Fibroblast of mammary gland (primary cell): ENCODE measurements around the gene GLRA3.

ENCODE experiments used
- DNase-seq: peaks from one replicate; pipeline ENCODE4 v3.0.0-alpha.2; 2010; ENCODE audit warnings: low read depth
- H3K4me3 ChIP-seq: 2 replicates; pipeline ENCODE4 v1.5.1; 2011; ENCODE audit warnings: low read depth, mild to moderate bottlenecking, low read length, moderate library complexity; ENCODE audit not compliant: control insufficient read depth
- CTCF ChIP-seq: conservative IDR thresholded peaks from 2 replicates; pipeline ENCODE4 v1.5.1; 2011; ENCODE audit warnings: low read depth, low read length, inconsistent platforms; ENCODE audit not compliant: control insufficient read depth, insufficient read depth

The GLRA3 gene

GRCh38 chr4:174867903-174868302, 38.9 kb upstream of the GLRA3 start:
- DNase-seq = no peak
- no peak for TF ChIP-seq CTCF
- no peak overlapping the region for H3K4me3 ChIP-seq

DNA sequence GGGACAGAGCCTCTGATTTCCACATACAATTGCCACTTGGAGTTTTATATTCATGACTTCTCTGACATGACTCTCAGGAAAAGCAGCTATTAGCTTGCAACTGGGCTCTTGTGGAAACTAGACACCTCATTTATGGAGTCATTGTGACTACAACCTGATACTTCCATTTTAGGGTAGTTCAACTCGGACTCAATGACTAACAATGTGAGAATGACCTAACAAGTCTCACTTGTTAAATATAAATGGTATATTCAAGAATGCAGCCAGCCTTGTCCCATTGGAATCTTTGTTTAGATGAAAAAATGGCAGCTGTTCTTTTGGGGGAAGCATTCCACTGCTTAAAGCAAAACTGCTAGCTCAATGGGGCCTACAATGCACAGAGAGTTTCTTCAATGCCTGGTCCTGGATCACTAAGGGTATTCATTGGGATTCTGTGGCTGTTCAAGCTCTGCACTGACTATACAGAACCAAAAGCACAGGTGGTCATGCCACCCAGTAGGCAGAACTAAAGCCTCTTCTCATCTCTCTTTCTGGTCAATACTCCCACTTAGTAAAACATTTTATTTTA, 36.5 kb upstream of the GLRA3 start:
- no peak overlapping the region for H3K4me3 ChIP-seq
- TF ChIP-seq CTCF = no peak
- DNase-seq = peak; percentile 2

- no peak for DNase-seq
- no peak for TF ChIP-seq CTCF
- H3K4me3 ChIP-seq = no peak overlapping the region
Observed at GRCh38 chr4:174864031-174864430, 35.0 kb upstream of the GLRA3 start.

GRCh38 chr4:174860588-174860987, 31.5 kb upstream of the GLRA3 start:
- no peak overlapping the region for H3K4me3 ChIP-seq
- no peak for TF ChIP-seq CTCF
- no peak for DNase-seq

GRCh38 chr4:174859904-174860303, 30.9 kb upstream of the GLRA3 start:
- TF ChIP-seq CTCF = no peak
- no peak for DNase-seq
- H3K4me3 ChIP-seq = no peak overlapping the region

DNA sequence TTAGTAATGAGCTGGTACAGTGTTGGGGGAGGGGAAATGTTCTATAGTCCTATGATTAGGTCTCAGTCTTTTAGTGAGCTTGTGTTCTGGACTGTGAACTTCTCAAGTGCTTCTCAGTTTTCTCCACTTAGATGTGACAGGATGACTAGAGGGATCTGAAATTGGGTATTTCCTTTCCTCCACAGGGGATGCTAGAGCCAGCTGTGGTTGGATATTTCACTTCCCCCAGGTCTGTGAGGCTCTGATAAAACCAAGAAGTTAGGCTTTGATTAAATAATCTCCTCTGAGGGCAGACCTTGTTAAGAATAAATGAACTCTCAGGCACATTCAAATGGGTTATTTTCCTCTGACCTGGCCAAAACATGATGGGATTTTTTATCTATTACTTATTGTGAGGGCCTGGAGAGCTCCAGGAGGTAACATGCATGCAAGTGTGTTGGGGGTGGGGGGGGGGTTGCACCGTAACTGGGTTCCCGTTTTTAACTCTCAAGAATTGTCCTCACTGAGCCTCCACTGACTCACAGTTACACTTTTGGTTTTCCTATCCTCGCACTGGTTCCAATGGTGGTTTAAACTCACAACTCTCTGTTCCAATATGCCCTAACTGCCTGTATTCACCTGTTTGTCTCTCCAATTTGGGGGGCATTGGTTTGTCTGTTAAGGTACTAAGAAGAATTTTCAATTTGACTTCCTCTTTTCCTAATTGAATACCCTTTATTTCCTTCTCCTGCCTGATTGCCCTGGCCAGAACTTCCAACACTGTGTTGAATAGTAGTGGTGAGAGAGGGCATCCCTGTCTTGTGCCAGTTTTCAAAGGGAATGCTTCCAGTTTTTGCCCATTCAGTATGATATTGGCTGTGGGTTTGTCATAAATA, 28.1 kb upstream of the GLRA3 start:
- no peak overlapping the region for H3K4me3 ChIP-seq
- no peak for DNase-seq
- no peak for TF ChIP-seq CTCF

- no peak for TF ChIP-seq CTCF
- DNase-seq = no peak
- no peak overlapping the region for H3K4me3 ChIP-seq
Observed at GRCh38 chr4:174855050-174855449, 26.0 kb upstream of the GLRA3 start.
